Adrenal gland (tissue), 5 donors: Measurements from ENCODE around the gene TECR.
"Not testable (repeated sequence)": the region's sequence is repeated elsewhere in the genome, so short reads cannot be mapped to it uniquely, and the experiment has no call there.

Experiments used
- CTCF ChIP-seq, 6 experiments: fragments of 450-650 bp in 4 of 6; fragments of 200-600 bp in 2 of 6; sonication (generic) in 1 of 6; IDR thresholded peaks; 1 replicate in 5 of 6; 2 replicates in 1 of 6; pipeline versions ENCODE4 v1.5.1 to v1.8.0; 2016 to 2021; ENCODE audit warnings: antibody characterized with exemption in 6 of 6, mild to moderate bottlenecking in 2 of 6, moderate library complexity in 1 of 6
- POLR2A ChIP-seq, 2 donors: fragments of 450-650 bp; IDR thresholded peaks; one replicate each; pipeline ENCODE4 v1.6.1; 2017; ENCODE audit warnings: antibody characterized with exemption in 2 of 2, mild to moderate bottlenecking in 2 of 2, moderate library complexity in 1 of 2
- donor health status: DM: no; HTN: no; CAD: no.

DNA sequence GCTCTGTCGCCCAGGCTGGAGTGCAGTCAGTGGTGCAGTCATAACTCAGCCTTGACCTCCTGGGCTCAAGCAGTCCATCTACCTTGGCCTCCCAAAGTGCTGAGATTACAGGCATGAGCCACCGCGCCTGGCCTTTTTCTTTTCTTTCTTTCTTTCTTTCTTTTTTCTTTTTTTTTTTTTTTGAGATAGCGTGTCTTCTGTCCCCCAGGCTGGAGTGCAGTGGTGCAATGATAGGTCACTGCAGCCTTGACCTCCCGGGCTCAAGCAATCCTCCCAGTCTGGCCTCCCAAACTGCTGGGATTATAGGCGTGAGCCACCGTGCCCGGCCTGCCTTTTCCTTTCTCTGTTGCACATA lies 22.6 kb downstream of the TECR start:
- TF ChIP-seq CTCF, POLR2A (IDR thresholded peaks at IDR 0.05): not testable (repeated sequence)
